Nephron progenitor cell (in vitro differentiated cells): ENCODE data around the gene RASGRP2.

Source experiments
- DNase-seq: peaks from one replicate; pipeline ENCODE4 v3.0.0; 2021
- H3K27ac Mint-ChIP-seq: 2 replicates; pipeline ENCODE4 v1.8.0; 2021; ENCODE audit warnings: mild to moderate bottlenecking, moderate library complexity, mixed read lengths
- H3K27me3 Mint-ChIP-seq: 2 replicates; pipeline ENCODE4 v1.8.0; 2021; ENCODE audit warnings: mild to moderate bottlenecking, low read depth, mixed read lengths; ENCODE audit not compliant: poor library complexity
- H3K36me3 Mint-ChIP-seq: 2 replicates; pipeline ENCODE4 v1.8.0; 2021; ENCODE audit warnings: low read depth, mixed read lengths
- H3K4me1 Mint-ChIP-seq: 2 replicates; pipeline ENCODE4 v1.8.0; 2021; ENCODE audit warnings: mixed read lengths
- H3K4me3 Mint-ChIP-seq: 2 replicates; pipeline ENCODE4 v1.8.0; 2021; ENCODE audit warnings: mild to moderate bottlenecking, moderate library complexity, mixed read lengths
- H3K9me3 Mint-ChIP-seq: 2 replicates; pipeline ENCODE4 v1.8.0; 2021; ENCODE audit warnings: mild to moderate bottlenecking, moderate library complexity, mixed read lengths
- TF ChIP-seq, protein P1 (sequence below): fragments of 200-600 bp; sonication (generic); IDR thresholded peaks from 2 replicates; pipeline ENCODE4 v1.5.0; 2021; ENCODE audit warnings: antibody characterized with exemption

The RASGRP2 gene

DNA sequence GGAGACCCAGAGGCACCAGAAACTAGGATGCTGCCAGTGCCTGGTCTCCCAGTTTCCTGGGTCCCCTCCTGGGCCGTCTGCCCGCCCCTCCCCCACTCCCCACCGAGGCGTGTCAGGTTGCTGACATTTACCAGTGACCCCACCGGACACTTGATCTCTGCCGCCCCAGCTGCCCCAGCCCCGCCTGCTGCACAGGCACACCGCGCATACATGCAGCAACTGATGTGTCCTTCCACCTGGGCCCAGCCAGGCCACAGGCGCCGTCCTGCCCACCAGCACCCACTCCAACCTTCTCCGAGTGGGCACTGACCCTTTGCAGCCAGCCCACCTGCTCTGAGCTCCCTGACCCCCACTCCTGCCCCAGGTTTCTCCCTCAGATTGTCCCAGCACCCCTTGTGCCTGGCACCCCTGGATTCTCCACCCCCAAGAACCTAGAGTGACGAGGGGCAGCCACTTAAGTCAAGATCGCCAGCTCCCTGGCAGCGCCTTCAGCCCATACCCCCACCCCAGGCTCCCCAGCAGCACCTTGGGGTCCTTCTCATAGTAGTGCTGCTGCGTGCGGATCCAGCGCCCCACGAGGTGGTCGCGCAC, 15.3 kb upstream of the RASGRP2 start:
- Mint-ChIP-seq H3K27me3 (peaks cover 3% of the 10 kb centered on the region), H3K9me3 (no peaks in the 10 kb centered on the region), H3K36me3 (peaks cover 10% of the 10 kb centered on the region), H3K4me1 (peaks cover 98% of the 10 kb centered on the region), H3K27ac (peak overlapping the region; percentile 81), H3K4me3 (peak overlapping the region; percentile 74)
- DNase-seq = peak; percentile 79
- TF ChIP-seq, protein P1, sequence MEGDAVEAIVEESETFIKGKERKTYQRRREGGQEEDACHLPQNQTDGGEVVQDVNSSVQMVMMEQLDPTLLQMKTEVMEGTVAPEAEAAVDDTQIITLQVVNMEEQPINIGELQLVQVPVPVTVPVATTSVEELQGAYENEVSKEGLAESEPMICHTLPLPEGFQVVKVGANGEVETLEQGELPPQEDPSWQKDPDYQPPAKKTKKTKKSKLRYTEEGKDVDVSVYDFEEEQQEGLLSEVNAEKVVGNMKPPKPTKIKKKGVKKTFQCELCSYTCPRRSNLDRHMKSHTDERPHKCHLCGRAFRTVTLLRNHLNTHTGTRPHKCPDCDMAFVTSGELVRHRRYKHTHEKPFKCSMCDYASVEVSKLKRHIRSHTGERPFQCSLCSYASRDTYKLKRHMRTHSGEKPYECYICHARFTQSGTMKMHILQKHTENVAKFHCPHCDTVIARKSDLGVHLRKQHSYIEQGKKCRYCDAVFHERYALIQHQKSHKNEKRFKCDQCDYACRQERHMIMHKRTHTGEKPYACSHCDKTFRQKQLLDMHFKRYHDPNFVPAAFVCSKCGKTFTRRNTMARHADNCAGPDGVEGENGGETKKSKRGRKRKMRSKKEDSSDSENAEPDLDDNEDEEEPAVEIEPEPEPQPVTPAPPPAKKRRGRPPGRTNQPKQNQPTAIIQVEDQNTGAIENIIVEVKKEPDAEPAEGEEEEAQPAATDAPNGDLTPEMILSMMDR = no peak

DNA sequence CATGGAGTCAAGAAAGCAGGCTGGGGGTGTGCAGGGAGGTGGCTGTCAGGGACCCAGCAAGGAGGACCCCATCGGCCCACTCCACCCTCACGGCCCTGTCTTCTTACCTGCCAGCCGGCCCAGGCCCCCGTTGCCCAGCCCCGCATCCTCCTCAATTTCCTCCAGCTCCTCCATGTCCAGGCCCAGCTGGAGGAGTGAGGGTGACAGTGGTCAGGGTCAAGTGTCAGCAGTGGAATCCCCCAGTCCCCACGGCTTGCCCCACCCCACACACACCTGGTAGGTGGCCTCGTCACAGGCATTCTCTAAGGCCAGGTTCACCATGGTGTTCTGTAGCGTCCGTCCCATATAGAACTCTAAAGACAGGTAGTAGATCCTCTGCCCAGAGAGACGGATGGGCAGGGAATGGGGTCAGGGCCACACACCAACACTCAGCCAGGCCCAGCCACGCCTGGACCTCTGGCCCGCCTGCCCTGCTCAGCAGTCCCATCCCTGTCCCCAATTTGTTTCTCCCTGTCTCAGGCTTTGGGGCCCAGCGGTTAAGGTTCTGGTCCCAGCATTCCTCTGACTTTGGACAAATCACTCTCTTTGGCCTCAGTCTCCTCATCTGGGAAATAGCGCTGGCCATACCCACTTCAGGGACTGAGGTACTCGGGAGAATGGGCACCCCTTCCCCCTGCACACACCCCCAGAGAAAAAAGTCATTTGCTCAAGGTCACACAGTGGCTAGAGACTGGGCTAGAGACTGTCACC, 14.6 kb upstream of the RASGRP2 start:
- peaks cover 8% of the 10 kb centered on the region for H3K36me3 Mint-ChIP-seq
- H3K4me3 Mint-ChIP-seq = peak overlapping the region; percentile 74
- H3K4me1 Mint-ChIP-seq = peaks cover 95% of the 10 kb centered on the region
- H3K27me3 Mint-ChIP-seq = peaks cover 3% of the 10 kb centered on the region
- DNase-seq = no peak
- no peak overlapping the region for H3K27ac Mint-ChIP-seq
- TF ChIP-seq, protein P1 = no peak
- no peaks in the 10 kb centered on the region for H3K9me3 Mint-ChIP-seq

GRCh38 chr11:64757549-64758329, 13.8 kb upstream of the RASGRP2 start:
- H3K9me3 Mint-ChIP-seq = no peaks in the 10 kb centered on the region
- H3K36me3 Mint-ChIP-seq = peaks cover 8% of the 10 kb centered on the region
- no peak overlapping the region for H3K27ac Mint-ChIP-seq
- DNase-seq = peak; percentile 5
- TF ChIP-seq, protein P1 = no peak
- no peak overlapping the region for H3K4me3 Mint-ChIP-seq
- peaks cover 93% of the 10 kb centered on the region for H3K4me1 Mint-ChIP-seq
- H3K27me3 Mint-ChIP-seq = peaks cover 3% of the 10 kb centered on the region

DNA sequence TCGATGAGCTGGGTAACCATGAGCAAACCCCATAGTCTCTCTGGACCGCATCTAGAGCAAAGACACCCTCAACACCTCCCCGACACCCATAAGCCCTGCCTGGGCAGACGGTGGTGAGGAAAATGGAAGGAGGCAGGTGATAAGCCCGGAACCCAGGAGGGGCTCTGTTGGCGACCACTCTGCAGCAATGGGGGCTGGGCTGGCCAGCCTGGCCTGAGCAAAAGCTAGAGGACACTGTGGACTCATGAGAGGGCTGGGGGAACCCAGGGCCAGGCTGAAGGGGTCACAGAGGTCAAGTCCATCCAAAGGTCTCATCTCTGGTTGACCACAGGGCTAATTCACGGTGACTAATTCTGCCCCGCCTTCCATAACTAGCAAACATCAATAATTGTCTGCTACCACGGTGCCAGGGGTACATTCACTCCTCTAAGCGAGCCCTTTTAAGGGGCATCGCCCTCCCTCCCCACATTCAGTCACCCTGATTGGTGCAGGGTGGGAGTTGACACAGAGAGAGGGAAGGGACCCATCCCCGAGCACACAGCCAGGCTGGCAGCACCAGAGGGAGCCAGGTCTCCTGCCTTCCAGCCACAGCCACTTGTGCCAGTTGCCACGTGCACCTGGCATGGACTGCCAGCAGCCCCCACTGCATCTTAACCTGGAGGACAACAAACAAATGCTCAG, 11.9 kb upstream of the RASGRP2 start:
- peaks cover 86% of the 10 kb centered on the region for H3K4me1 Mint-ChIP-seq
- H3K27ac Mint-ChIP-seq = no peak overlapping the region

GRCh38 chr11:64754919-64755662, 11.1 kb upstream of the RASGRP2 start:
- TF ChIP-seq, protein P1 = no peak
- Mint-ChIP-seq H3K4me3 (no peak overlapping the region), H3K36me3 (peaks cover 27% of the 10 kb centered on the region), H3K4me1 (peaks cover 79% of the 10 kb centered on the region), H3K27ac (no peak overlapping the region), H3K9me3 (no peaks in the 10 kb centered on the region), H3K27me3 (peaks cover 9% of the 10 kb centered on the region)
- DNase-seq = no peak

More for the DNA sequence above, 11.9 kb upstream of the RASGRP2 start:
- H3K36me3 Mint-ChIP-seq = peaks cover 19% of the 10 kb centered on the region
- peaks cover 7% of the 10 kb centered on the region for H3K27me3 Mint-ChIP-seq
- TF ChIP-seq, protein P1 = no peak
- no peak for DNase-seq
- no peaks in the 10 kb centered on the region for H3K9me3 Mint-ChIP-seq
- no peak overlapping the region for H3K4me3 Mint-ChIP-seq
